Osteocyte (in vitro differentiated cells): Measurements from ENCODE around the gene HEPH. TPM values are rescaled to one million over a fixed set of nuclear protein-coding genes. Genes with fewer than 3 reads are reported as not detected.
"Not testable (repeated sequence)": the region's sequence is repeated elsewhere in the genome, so short reads cannot be mapped to it uniquely, and the experiment has no call there.

ENCODE experiments used
- DNase-seq: peaks from one replicate; pipeline ENCODE4 v3.0.0; 2021; ENCODE audit warnings: mixed read lengths; ENCODE audit not compliant: unreplicated experiment; ENCODE audit errors: extremely low spot score
- H3K27ac Mint-ChIP-seq: one replicate; pipeline ENCODE4 v1.8.0; 2021; ENCODE audit warnings: mild to moderate bottlenecking, mixed read lengths; ENCODE audit not compliant: unreplicated experiment
- H3K27me3 Mint-ChIP-seq: one replicate; pipeline ENCODE4 v1.8.0; 2021; ENCODE audit warnings: mixed read lengths; ENCODE audit not compliant: unreplicated experiment
- H3K36me3 Mint-ChIP-seq: one replicate; pipeline ENCODE4 v1.8.0; 2021; ENCODE audit warnings: mixed read lengths; ENCODE audit not compliant: unreplicated experiment
- H3K4me1 Mint-ChIP-seq: one replicate; pipeline ENCODE4 v1.8.0; 2021; ENCODE audit warnings: mixed read lengths; ENCODE audit not compliant: unreplicated experiment
- H3K4me3 Mint-ChIP-seq: one replicate; pipeline ENCODE4 v1.8.0; 2021; ENCODE audit warnings: mild to moderate bottlenecking, moderate library complexity, mixed read lengths; ENCODE audit not compliant: unreplicated experiment
- H3K9me3 Mint-ChIP-seq: one replicate; pipeline ENCODE4 v1.8.0; 2021; ENCODE audit warnings: mixed read lengths; ENCODE audit not compliant: unreplicated experiment
- CTCF ChIP-seq: fragments of 200-600 bp; sonication (generic); IDR thresholded peaks from 2 replicates; pipeline ENCODE4 v1.5.0; 2021; ENCODE audit warnings: antibody characterized with exemption, mild to moderate bottlenecking, moderate library complexity
- long read RNA-seq: library from polyadenylated mRNA; unstranded; transcript quantifications from one replicate; pipeline ENCODE4 v2.0.0, GENCODE V29; 2021
- total RNA-seq: library from RNA; stranded (reverse); gene quantifications from 2 replicates; pipeline ENCODE4 v1.2.1, GENCODE V29; 2021

HEPH gene
- total RNA-seq = 6.3 and 7.6 TPM in 2 replicates
- long read RNA-seq, full-length matches to known transcripts = 4 of 33 reads
- long read RNA-seq, partial matches to known transcripts = 5 of 33 reads
- long read RNA-seq, other reads (novel, unspliced or antisense) = 24 of 33 reads

GRCh38 chrX:66163849-66164411 lies at the start of gene HEPH:
Gene HEPH, plus strand, starts transcription at chrX:66164247. Its CDS starts 6,324 bp downstream, at chrX:66170571.
- no peaks in the 10 kb centered on the region for H3K4me1 Mint-ChIP-seq
- H3K27me3 Mint-ChIP-seq = no peaks in the 10 kb centered on the region
- peak within 1 kb of the TSS; percentile 49 for H3K4me3 Mint-ChIP-seq
- H3K27ac Mint-ChIP-seq = no peak within 1 kb of the TSS
- no peaks in the 10 kb centered on the region for H3K36me3 Mint-ChIP-seq
- peaks cover 40% of the 10 kb centered on the region for H3K9me3 Mint-ChIP-seq
- TF ChIP-seq CTCF = no peak
- DNase-seq = no peak

GRCh38 chrX:66118722-66119121 lies 45.3 kb upstream of the HEPH start:
- H3K9me3 Mint-ChIP-seq = peaks cover 26% of the 10 kb centered on the region
- not testable (repeated sequence) for DNase-seq, H3K27me3 Mint-ChIP-seq, H3K4me3 Mint-ChIP-seq, H3K36me3 Mint-ChIP-seq, H3K4me1 Mint-ChIP-seq, H3K27ac Mint-ChIP-seq

GRCh38 chrX:66121354-66121753 lies 42.7 kb upstream of the HEPH start:
- peaks cover 49% of the 10 kb centered on the region for H3K9me3 Mint-ChIP-seq
- H3K4me3 Mint-ChIP-seq, H3K27ac Mint-ChIP-seq, DNase-seq, H3K4me1 Mint-ChIP-seq, H3K36me3 Mint-ChIP-seq, H3K27me3 Mint-ChIP-seq: not testable (repeated sequence)

- DNase-seq = no peak
- Mint-ChIP-seq H3K27ac (no peak overlapping the region), H3K27me3 (no peaks in the 10 kb centered on the region), H3K36me3 (no peaks in the 10 kb centered on the region), H3K4me3 (no peak overlapping the region), H3K4me1 (no peaks in the 10 kb centered on the region), H3K9me3 (peaks cover 48% of the 10 kb centered on the region)
- no peak for TF ChIP-seq CTCF
Observed at GRCh38 chrX:66126662-66127061, 37.4 kb upstream of the HEPH start.

- no peak overlapping the region for H3K27ac Mint-ChIP-seq
Observed at GRCh38 chrX:66130469-66130868, 33.6 kb upstream of the HEPH start.

GRCh38 chrX:66135284-66135683 lies 28.8 kb upstream of the HEPH start:
- H3K4me1 Mint-ChIP-seq, H3K27ac Mint-ChIP-seq, H3K4me3 Mint-ChIP-seq, H3K27me3 Mint-ChIP-seq, H3K36me3 Mint-ChIP-seq, DNase-seq: not testable (repeated sequence)
- peaks cover 28% of the 10 kb centered on the region for H3K9me3 Mint-ChIP-seq

More at GRCh38 chrX:66130469-66130868, 33.6 kb upstream of the HEPH start:
- TF ChIP-seq CTCF = no peak
- H3K4me1 Mint-ChIP-seq = no peaks in the 10 kb centered on the region
- no peaks in the 10 kb centered on the region for H3K27me3 Mint-ChIP-seq
- H3K4me3 Mint-ChIP-seq = no peak overlapping the region
- DNase-seq = no peak
- H3K36me3 Mint-ChIP-seq = no peaks in the 10 kb centered on the region
- H3K9me3 Mint-ChIP-seq = peaks cover 21% of the 10 kb centered on the region
